Neural progenitor cell (in vitro differentiated cells): ENCODE results near the gene PDE11A. TPM values are rescaled to one million over a fixed set of nuclear protein-coding genes. Genes with fewer than 3 reads are reported as not detected.

Source experiments
- DNase-seq: peaks from one replicate; pipeline ENCODE4 v3.0.0-alpha.2; 2016; ENCODE audit warnings: low spot score
- H2AFZ ChIP-seq: fragments of 200-600 bp; sonication (generic); replicated peaks from 2 replicates; pipeline ENCODE4 v1.6.1; 2016; ENCODE audit warnings: antibody characterized with exemption
- H3F3A ChIP-seq: fragments of 200-600 bp; sonication (generic); 2 replicates; pipeline ENCODE4 v1.6.1; 2016; ENCODE audit warnings: antibody characterized with exemption, low read depth
- H3K27ac ChIP-seq: fragments of 200-600 bp; sonication (generic); 2 replicates; pipeline ENCODE4 v1.5.1; 2016; ENCODE audit warnings: mild to moderate bottlenecking
- H3K27me3 ChIP-seq: fragments of 200-600 bp; sonication (generic); 2 replicates; pipeline ENCODE4 v1.6.1; 2016; ENCODE audit warnings: mild to moderate bottlenecking, moderate library complexity
- H3K36me3 ChIP-seq: fragments of 200-600 bp; sonication (generic); 2 replicates; pipeline ENCODE4 v1.5.1; 2016
- H3K4me1 ChIP-seq: fragments of 200-600 bp; sonication (generic); 2 replicates; pipeline ENCODE4 v1.6.1; 2016; ENCODE audit warnings: mixed run types
- H3K4me2 ChIP-seq: fragments of 200-600 bp; sonication (generic); 2 replicates; pipeline ENCODE4 v1.6.1; 2016
- H3K4me3 ChIP-seq: fragments of 200-600 bp; sonication (generic); 2 replicates; pipeline ENCODE4 v1.5.1; 2016
- H3K79me2 ChIP-seq: fragments of 200-600 bp; sonication (generic); 2 replicates; pipeline ENCODE4 v1.6.1; 2016; ENCODE audit warnings: low read depth
- H3K9ac ChIP-seq: fragments of 200-600 bp; sonication (generic); 2 replicates; pipeline ENCODE4 v1.6.1; 2016
- H3K9me3 ChIP-seq: fragments of 200-600 bp; sonication (generic); 2 replicates; pipeline ENCODE4 v1.5.1; 2016; ENCODE audit warnings: low read depth
- H4K20me1 ChIP-seq: fragments of 200-600 bp; sonication (generic); 2 replicates; pipeline ENCODE4 v1.6.1; 2016; ENCODE audit warnings: low read depth
- H3K27ac Mint-ChIP-seq: 3 replicates; pipeline ENCODE4 v1.8.0; 2021; ENCODE audit warnings: mixed read lengths
- H3K27me3 Mint-ChIP-seq: 2 replicates; pipeline ENCODE4 v1.8.0; 2022; ENCODE audit warnings: low read depth, mild to moderate bottlenecking, inconsistent platforms, moderate library complexity, mixed read lengths; ENCODE audit not compliant: insufficient read depth
- H3K36me3 Mint-ChIP-seq: 3 replicates; pipeline ENCODE4 v1.8.0; 2021; ENCODE audit warnings: mixed read lengths
- H3K4me1 Mint-ChIP-seq: 3 replicates; pipeline ENCODE4 v1.8.0; 2021; ENCODE audit warnings: mixed read lengths
- H3K4me3 Mint-ChIP-seq: 3 replicates; pipeline ENCODE4 v1.8.0; 2021; ENCODE audit warnings: mild to moderate bottlenecking, moderate library complexity, mixed read lengths
- H3K9me3 Mint-ChIP-seq: 3 replicates; pipeline ENCODE4 v1.8.0; 2020; ENCODE audit warnings: mixed read lengths
- EZH2 ChIP-seq: fragments of 200-600 bp; sonication (generic); IDR thresholded peaks from 2 replicates; pipeline ENCODE4 v1.6.1; 2017; ENCODE audit warnings: antibody characterized with exemption, mild to moderate bottlenecking, moderate library complexity
- EZH2phosphoT487 ChIP-seq: fragments of 200-600 bp; sonication (generic); IDR thresholded peaks from 2 replicates; pipeline ENCODE4 v1.6.1; 2017; ENCODE audit warnings: antibody characterized with exemption
- total RNA-seq: library from RNA; depleted of rRNA; stranded (reverse); fragments of >200 nt; gene quantifications from 2 replicates; pipeline ENCODE4 v1.2.3, GENCODE V29; 2015; ENCODE audit warnings: low replicate concordance
- TF ChIP-seq, protein P1 (sequence below): fragments of 200-600 bp; sonication (generic); IDR thresholded peaks from 2 replicates; pipeline ENCODE4 v1.5.1; 2017; ENCODE audit warnings: antibody characterized with exemption, mild to moderate bottlenecking

Gene PDE11A
- total RNA-seq, 1 donor from 2014 or later = 0.13 TPM

DNA sequence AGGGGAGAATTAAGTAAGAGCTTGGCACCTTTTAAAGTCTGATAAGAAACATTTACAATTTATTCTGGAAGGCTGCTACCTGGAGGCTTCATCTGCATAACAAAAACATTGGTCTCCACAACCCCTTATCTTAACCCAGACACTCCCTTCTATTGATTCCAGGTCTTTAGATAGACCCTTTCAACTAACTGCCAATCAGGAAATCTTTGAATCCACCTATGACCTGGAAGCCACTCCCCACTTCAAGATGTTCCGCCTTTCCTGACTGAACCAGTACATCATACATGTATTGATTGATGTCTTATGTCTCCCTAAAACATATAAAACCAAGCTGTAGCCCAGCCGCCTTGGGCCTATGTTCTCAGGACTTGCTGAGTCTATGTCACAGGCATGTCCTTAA, 390.6 kb downstream of the PDE11A start:
- Histone ChIP-seq H3K4me1 (peaks cover 18% of the 10 kb centered on the region), H2AFZ (no peak overlapping the region), H3K9me3 (no peaks in the 10 kb centered on the region), H3K79me2 (no peaks in the 10 kb centered on the region), H3K4me2 (no peak overlapping the region), H3K9ac (no peak overlapping the region), H3F3A (no peaks in the 10 kb centered on the region), H3K27ac (no peak overlapping the region), H3K36me3 (no peaks in the 10 kb centered on the region), H4K20me1 (no peaks in the 10 kb centered on the region), H3K4me3 (no peak overlapping the region), H3K27me3 (peaks cover 4% of the 10 kb centered on the region)
- no peaks in the 10 kb centered on the region for H3K36me3 Mint-ChIP-seq
- no peak overlapping the region for H3K4me3 Mint-ChIP-seq
- H3K27me3 Mint-ChIP-seq = no peaks in the 10 kb centered on the region
- H3K27ac Mint-ChIP-seq = no peak overlapping the region
- H3K4me1 Mint-ChIP-seq = no peaks in the 10 kb centered on the region
- TF ChIP-seq, protein P1, sequence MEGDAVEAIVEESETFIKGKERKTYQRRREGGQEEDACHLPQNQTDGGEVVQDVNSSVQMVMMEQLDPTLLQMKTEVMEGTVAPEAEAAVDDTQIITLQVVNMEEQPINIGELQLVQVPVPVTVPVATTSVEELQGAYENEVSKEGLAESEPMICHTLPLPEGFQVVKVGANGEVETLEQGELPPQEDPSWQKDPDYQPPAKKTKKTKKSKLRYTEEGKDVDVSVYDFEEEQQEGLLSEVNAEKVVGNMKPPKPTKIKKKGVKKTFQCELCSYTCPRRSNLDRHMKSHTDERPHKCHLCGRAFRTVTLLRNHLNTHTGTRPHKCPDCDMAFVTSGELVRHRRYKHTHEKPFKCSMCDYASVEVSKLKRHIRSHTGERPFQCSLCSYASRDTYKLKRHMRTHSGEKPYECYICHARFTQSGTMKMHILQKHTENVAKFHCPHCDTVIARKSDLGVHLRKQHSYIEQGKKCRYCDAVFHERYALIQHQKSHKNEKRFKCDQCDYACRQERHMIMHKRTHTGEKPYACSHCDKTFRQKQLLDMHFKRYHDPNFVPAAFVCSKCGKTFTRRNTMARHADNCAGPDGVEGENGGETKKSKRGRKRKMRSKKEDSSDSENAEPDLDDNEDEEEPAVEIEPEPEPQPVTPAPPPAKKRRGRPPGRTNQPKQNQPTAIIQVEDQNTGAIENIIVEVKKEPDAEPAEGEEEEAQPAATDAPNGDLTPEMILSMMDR = no peak
- TF ChIP-seq EZH2 = no peak
- TF ChIP-seq EZH2phosphoT487 = no peak
- H3K9me3 Mint-ChIP-seq = no peaks in the 10 kb centered on the region
- DNase-seq = no peak

DNA sequence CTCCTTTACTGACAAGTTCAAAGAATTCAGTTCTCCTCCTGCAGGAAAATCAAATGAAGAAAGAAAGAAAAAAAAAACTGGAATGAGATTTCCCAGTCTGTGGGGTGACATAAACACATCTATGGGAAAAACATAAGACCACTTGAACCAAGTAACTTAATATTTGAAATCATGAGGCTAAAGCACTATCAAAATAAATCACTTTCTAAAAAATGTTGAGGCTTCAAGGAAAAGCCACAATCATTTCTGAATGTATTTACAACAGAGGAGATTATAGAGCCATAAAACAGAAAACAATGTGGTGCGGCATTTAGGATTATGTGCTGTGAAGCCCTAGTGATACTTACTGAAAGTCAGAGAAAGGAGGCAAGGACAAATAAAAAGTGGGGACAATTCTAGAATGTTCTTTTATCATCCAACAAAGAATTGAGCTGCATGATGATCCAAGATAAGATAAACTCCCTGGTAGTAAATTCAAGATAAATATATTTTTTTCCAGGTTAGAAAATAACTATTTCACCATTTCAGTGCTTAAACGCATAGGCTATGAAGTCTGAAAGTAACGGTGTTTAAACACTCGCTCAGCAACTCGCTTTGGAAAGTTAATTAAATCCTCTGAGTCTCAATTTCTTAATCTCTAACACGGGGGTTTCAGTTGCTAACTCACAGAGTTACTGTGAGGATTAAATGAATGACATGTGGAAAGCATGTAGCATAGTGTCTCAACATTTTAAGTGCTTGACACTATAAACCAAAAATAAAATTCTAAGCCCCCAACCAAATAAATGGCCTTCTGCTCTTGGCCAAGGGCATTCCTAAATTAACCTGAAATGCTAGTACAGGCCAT, 391.5 kb downstream of the PDE11A start:
- no peaks in the 10 kb centered on the region for H3K9me3 Mint-ChIP-seq
- no peak overlapping the region for H3K4me3 Mint-ChIP-seq
- H3K27ac ChIP-seq = no peak overlapping the region
- no peak overlapping the region for H3K9ac ChIP-seq
- no peak for TF ChIP-seq EZH2
- TF ChIP-seq, protein P1 = no peak
- no peak for TF ChIP-seq EZH2phosphoT487
- H3K27me3 Mint-ChIP-seq = no peaks in the 10 kb centered on the region
- peaks cover 18% of the 10 kb centered on the region for H3K4me1 ChIP-seq
- H3K9me3 ChIP-seq = no peaks in the 10 kb centered on the region
- DNase-seq = no peak
- H3K36me3 ChIP-seq = no peaks in the 10 kb centered on the region
- no peak overlapping the region for H3K4me3 ChIP-seq
- no peak overlapping the region for H2AFZ ChIP-seq
- H3F3A ChIP-seq = no peaks in the 10 kb centered on the region
- H3K79me2 ChIP-seq = no peaks in the 10 kb centered on the region
- H3K27ac Mint-ChIP-seq = no peak overlapping the region
- no peaks in the 10 kb centered on the region for H3K36me3 Mint-ChIP-seq
- H3K4me1 Mint-ChIP-seq = peaks cover 6% of the 10 kb centered on the region
- H4K20me1 ChIP-seq = no peaks in the 10 kb centered on the region
- H3K27me3 ChIP-seq = peaks cover 11% of the 10 kb centered on the region
- no peak overlapping the region for H3K4me2 ChIP-seq

DNA sequence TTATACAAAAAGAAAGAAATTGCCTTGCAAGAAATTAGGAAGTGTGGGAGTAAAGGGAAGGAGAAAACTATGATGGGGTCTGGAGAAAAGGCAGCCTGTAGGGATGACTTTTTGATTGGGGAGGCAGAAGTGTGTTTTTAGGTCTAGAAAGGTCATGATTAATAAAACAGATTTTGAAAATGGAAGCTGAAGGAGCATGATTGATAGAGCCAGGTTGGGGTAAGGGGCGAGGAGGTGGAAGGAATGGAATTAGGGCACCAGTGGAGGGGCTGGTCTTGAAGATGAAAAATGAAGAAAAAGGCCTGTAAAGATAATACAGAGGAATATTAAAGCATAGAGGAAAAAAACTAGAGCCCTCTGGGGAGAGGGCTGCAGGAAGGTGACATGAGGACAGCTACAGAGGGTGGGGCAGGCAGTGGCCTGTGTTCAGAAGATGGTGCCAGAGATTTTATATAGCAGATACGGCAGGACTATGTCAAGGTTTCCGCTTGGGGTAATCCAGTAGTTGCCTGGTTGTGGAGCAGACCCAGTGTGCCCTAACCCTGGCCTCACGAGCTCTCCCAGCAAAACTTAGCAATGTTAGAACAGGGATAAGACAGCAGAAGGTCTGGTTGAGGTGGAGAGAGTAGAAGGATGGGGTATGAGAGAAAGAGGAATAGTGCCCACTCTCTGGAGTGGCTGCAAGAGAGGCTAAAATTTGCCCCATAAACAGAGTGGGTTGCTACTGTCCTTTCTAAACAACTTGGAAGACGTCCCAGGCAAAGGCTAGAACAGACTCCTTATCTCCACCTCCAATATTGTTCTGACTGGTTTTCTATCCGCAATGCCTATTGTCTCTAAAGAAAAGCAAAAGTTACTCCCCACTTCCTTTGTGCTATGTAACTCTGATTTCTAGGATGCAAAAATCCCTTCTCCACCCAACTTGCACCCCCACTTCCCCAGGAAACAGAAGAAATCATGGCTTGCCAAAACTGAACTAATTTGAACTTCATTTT, 392.7 kb downstream of the PDE11A start:
- DNase-seq = no peak
- Histone ChIP-seq H3K9me3 (no peaks in the 10 kb centered on the region), H3K79me2 (no peaks in the 10 kb centered on the region), H3K4me1 (peaks cover 18% of the 10 kb centered on the region), H4K20me1 (no peaks in the 10 kb centered on the region), H3K9ac (no peak overlapping the region), H3K27ac (no peak overlapping the region), H2AFZ (no peak overlapping the region), H3K36me3 (no peaks in the 10 kb centered on the region), H3K4me3 (no peak overlapping the region), H3F3A (no peaks in the 10 kb centered on the region), H3K27me3 (peaks cover 11% of the 10 kb centered on the region), H3K4me2 (no peak overlapping the region)
- no peaks in the 10 kb centered on the region for H3K27me3 Mint-ChIP-seq
- no peaks in the 10 kb centered on the region for H3K9me3 Mint-ChIP-seq
- H3K27ac Mint-ChIP-seq = no peak overlapping the region
- TF ChIP-seq, protein P1 = no peak
- TF ChIP-seq EZH2 (no peak), EZH2phosphoT487 (no peak)
- H3K4me3 Mint-ChIP-seq = no peak overlapping the region
- no peaks in the 10 kb centered on the region for H3K36me3 Mint-ChIP-seq
- H3K4me1 Mint-ChIP-seq = peaks cover 18% of the 10 kb centered on the region
